ENCODE results near the gene CAMK2G.

Gene CAMK2G

DNA sequence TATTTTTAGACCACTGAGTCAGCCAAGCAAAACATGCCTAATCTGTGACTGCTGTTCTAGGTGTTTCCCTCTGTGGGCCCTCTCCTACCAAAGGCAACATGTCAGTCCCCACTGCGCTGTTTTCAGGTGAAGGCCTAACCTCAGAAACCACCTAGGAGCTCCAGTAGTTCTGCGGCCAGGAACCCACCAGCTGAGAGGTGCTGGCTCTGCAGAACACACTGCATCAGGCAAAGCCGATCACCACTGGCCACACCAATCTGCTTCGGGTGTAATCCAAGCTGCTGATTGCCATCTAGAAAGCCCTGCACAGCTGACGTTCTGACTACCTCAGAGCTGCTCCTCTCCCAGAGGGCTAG, 14.9 kb downstream of the CAMK2G start:
- DNase-seq: no peak

DNA sequence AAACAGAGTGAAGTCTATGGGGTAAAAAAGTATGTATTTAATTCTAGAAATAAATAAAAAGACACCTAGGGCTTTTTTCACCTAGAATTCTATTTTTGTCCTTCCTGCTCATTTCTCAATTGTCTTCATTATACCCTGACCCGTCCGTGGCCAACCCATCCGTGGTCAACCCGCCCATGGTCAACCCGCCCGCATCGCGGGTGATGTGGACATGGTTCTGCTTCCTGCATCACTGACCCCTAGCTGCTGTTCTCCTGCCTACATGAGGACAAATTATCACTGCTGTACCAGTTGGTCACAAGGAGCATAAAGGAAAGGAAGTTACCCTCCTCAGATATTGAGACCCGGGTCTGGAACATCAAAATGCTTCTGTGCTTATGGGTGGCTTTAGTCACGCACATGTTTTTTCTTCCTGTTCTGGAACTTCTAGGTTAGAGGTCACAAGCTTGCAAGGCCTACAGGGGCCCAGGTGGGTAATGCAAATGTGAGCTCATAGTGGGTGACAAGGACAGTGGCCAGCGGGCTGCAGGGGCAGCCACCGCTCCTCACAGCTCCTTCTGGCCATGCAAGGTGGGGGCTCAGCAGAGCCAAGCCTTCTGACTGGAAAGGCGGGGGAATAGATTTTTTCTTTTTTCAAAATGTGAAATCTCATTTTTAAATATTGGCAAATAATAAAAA, 15.5 kb downstream of the CAMK2G start:
- no peak for DNase-seq

DNA sequence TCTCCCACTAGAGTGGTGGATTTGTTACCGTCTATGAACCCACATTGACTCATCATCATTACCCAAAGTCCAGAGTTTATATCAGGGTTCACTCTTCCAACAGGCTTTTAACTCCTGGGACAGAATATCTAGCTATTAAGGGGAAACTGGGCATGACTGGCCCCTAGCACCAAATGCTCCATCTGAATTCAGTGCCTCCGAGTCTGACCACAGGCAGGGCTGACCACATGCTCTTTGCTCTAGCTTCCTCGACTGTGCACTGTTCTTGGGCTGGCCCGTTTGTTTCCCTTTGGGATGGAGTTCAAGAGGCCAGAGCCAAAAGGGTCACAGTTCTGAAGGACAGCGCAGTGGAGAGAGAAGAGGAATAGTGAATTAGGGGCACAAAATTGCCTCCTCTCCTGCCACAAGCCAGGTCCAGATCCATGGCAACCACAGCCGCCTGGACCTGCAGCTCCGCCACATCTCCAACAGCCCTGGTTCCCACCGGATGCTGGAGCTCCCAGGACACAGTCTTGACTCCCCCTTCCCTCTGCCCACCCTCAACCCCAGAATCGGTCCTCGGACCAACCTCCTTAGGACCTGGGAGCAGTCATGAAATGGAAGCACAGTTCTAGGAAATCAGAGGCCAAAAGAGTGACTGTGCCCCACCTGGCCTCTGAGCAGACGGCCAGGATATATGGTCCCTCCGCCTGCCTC, 16.2 kb downstream of the CAMK2G start:
- DNase-seq: no peak

DNA sequence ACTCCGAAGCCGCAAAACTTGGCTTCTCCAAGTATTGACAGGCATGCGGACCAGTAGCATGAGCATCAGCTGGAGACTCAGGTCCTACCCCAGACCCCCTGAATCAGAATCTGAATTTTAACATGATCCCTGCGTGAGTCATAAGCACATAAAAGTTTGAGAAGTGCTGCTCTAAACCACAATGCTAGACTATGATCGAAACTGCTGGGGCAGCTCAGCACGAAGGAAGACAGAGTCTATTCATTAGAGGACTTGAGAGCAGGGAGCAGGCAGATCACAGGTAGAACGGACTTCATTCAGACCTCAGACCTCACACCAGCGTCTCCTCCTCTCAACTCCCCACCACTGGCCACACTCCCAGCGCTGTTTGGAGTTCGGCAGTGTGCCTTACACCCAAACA, 16.9 kb downstream of the CAMK2G start:
- no peak for DNase-seq

DNA sequence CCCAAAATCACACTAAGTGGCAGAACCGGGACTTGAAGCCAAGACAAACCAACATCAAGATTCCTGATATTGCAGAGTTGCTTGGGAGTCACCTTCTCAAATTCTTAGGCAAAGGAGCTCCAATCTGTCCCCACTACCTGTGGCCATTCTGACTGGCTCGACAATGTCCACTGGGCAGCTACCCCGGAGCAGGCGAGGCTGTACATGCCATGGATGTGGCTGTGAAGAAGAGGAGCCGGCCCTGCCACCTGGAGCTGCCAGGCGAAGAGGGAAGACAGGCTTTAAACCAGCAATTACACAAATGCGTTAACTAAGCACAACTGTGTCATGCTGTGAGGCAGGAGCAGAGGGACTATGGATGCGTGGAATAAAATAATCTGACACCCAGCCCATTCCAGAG, 18.1 kb downstream of the CAMK2G start:
- no peak for DNase-seq

DNA sequence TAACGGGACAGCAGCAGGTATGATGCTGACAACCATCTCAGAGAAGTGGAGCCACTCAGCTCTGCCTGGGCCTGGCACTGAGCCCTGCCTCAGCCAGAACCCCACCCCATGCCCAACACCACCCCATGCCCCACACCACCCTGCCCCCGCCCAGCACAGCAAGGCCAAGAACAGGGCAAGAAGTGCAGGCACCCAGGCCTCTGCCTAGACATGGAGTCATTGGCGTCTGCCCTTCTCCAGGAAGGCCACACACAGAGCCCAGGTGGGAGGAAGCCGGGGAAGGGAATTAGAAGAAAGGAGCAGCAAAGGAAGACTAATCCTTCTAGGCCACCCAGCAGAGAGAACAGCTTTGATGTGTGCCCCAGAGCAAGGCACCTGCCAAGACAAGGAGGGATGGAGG, 18.9 kb downstream of the CAMK2G start:
- no peak for DNase-seq

DNA sequence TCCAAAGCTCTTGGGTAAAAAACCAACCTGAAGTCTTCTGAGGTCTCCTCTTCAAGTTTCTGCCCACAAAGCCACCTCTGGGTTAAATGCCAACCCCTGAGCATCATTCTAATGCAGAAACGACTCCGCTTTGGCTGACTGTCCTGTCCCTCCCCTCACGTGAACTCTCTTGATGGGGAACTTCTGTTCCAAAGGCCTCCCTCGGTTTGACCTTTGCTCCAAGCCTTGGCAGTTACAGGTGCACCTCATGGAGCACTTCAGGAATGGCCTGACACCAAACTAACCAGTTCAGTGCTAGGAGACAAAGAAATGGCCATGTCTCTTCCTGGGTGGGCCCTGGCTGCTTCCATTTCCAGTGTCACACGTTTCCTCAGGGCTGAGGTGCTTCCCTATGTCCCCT, 20.0 kb downstream of the CAMK2G start:
- DNase-seq: no peak

DNA sequence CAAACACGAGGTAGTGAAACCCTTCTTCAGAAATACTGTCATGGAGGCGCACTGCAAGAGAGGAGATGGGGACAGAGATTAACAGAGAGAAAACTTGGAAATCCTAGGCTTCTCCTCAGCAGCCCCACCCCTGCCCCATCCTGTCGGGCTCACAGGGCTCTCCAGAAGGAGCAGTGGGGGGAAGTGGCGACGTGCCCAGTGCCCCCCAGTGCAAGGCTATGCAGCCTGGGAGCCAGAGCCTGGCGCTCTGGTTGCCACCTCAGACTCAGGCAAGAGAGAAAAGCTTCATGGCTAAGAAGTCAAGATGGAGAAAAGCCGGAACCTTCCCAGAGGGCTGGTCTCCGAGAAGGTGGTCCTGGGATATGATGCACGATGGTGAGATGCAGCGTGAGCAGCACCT, 21.2 kb downstream of the CAMK2G start:
- DNase-seq: no peak

DNA sequence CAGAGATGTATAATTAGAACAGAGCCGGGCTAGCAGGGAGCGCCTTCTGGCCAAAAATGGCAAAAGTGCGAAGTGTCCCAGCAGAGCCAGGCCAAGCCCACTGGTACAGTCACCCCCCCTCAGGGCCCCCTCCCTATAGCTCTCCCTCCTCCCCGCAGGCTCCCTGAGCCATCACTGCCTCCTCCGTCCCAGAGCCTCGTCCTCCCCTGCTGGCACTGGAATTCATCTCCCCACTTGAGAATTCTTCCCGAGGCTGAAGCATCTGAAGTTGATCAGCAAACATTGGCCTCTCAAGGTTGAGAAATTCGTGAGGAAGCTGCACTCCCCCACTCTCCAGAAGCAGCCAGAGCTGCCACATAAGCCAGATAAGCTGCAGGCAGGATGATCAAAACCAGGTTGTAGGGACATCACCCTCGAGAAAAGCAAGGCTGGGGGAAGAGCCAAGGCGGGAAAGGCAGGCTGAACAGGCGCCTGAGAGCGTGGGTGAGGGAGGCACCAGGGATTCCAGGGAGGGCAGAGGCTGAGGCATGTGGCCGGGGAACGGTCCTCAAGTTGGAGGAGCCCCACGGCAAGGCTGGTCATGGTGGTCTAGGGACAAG, 23.4 kb downstream of the CAMK2G start:
- no peak for DNase-seq

DNA sequence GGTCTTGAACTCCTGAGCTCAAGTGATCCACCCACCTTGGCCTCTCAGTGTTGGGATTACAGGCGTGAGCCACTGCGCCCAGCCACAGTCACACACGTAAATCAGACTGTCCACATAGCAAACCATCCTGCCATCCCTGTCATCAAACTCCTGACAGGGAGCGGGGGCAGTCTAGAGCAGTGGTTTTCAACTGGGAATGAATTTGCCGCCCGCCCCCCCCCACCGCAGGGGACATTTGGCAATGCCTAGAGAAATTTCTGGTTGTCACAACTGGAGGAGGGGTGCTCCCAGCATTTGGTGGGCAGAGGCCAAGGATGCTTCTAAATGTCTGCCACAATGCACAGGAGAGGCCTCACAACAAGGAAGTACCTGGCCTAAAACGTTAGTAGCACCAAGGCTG, 24.1 kb downstream of the CAMK2G start:
- DNase-seq: no peak

DNA sequence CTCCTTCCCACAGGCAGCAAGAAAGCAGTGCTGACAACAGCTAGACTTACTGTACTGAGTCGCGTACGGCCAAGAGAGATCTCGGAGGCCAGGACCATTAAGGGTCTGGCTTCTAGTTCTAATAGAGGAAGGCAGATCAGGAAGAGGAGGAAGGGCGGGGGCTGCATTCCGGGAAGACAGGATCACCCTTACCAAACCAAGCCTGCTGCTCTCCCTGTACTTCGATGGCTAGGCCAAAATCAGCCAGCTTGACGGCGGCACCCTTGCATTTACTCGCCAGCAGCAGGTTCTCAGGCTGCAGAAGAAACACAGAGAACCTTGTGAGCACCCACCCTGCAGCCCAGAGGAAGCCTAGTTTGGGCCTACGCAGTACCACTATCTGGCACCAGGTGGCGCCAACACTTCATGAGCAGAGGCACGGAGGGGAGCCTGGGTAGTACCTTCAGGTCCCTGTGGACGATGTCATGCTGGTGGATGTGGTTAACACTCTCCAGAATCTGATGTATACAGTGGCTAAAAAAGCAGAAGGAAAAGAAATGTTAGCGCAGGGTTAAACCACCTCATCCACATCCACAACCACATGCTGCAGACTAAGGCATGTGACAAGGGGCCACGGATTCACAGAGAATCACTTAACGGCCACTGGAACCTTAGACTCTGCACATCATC, 25.4 kb downstream of the CAMK2G start:
- DNase-seq: no peak

DNA sequence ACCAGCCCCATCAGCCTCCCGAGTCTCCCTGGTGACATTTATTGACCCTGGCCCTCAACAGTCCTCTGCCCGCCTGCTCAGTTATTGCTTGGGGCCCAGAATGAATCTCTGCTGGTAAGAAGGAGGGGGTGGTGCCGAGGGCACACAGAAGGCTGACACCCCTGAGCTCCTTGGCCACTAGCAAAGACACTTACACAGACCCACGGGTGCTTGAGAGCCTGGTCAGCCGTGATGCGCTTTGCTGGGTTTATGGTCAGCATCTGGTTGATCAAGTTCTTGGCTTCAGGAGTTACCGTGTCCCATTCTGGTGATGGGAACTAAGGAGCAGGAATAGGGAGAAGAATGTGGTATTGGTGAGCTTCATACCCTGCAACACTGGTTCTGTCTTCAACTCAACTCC, 27.3 kb downstream of the CAMK2G start:
- no peak for DNase-seq

DNA sequence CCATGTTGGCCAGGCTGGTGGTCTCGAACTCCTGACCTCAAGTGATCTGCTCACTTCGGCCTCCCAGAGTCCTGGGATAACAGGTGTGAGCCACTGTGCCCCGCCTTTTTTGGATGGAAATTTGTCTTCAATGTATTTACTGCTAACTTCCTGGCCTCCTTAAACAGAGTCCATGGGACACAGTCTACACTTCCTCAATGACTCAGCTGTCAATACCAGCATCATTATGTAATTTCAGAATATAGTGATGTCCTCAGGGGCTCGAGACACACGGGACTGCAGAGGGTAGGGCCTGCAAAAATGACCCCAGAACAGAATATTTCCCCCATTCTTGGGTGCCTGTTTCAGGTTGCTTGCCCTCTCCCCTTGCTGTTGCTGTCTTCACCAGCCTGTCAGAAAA, 31.1 kb downstream of the CAMK2G start:
- no peak for DNase-seq

DNA sequence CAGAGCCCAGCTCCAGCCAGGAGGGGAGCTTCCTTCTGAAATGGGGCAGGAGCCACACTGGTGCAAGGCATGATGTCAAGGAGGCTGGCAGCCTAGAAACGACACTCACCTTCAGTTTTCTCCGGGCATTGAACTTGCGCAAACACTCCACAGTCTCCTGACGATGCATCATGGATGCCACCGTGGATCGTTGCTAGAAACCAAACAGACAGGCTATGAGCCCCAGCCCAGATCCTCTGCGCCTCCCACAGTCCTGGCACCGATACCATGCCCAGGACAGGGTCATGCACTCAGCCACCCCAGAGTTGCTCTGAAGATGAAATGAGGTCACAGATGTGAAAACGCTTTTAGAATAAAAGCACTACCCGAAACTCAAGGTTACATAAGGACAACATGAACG, 32.0 kb downstream of the CAMK2G start:
- no peak for DNase-seq

DNA sequence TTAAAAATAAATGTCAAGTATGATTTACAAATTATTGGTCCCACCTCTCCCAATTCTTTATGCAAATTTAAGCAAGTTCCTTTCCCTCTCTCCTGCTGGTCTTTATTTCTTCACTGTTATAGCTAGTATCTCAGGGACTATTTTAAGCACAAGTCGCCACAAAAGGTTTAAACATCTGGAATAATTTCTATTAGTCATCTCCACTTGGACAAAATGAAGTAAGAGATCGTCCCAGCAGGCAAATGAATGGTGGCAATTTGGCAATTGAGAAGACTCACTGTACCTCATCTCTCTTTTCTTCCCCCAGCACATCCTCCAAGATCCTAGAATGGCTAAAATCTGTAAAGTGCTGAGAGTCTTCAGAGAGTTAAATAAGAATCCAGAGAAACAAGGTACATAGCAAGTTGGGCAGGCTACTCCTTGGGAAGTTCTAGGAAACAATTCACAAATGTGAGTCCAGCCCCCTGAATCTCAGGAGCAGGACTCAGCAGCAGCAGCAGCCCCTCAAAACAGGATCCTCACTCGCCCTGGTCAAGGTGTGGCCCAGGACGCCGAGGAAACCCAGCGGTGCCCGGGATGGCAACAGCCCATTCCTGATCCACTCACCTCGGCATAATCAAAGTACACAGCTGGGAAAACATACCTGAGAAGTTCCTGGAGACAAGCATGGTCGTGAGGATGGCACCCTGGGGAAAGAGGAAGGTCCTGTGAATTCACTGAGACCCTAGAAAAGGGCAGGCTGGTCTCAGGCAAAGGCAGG, 32.6 kb downstream of the CAMK2G start:
- DNase-seq: no peak

DNA sequence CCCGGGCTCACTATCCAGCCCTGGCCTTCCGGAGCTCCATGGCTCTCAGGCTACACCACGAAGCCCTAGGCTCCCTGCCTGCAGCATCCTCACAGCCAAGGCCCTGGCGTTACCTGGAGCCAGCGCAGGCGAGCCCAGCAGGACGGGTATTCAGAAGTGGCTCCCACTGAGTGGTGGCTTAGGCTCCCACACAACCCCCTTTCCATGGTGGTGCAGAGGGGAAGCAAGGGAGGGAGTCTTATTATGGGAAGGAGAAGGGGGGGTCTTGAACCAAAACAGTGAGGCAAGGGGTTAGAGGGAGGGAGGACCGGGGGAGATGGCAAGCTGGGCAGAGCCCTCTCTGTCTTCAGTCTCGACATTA, 33.3 kb downstream of the CAMK2G start:
- no peak for DNase-seq

DNA sequence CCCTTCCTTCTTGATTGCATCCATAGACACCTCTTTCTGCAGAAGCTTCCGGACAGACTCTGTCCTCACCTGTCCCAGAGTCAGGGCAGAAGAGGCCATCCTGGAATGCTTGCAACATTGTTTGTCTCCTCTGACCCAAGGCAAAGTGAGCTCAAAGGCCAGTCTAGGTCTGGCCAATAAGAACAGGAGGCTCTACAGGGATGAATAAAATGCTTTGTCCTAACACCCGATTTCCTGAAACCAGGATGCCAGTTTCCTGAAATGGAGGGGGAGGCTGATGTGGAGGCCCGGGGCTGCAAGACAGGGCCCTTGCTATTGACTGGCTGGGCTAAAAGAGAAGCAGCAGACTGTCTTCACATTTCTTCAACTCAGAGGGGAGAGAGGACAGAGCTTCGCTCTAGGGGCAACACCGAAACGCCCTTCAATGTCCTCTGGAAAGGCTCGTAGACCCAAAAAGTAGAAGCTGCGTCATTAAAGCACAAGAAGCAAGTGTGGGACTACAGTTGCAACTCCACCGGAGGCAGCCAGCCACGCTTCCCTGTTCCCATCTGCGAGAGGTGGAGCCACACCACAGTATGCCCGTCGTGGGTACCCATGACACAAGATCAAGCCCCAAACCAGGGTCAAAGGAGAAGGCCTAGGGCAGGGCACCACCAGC, 33.8 kb downstream of the CAMK2G start:
- DNase-seq: no peak

DNA sequence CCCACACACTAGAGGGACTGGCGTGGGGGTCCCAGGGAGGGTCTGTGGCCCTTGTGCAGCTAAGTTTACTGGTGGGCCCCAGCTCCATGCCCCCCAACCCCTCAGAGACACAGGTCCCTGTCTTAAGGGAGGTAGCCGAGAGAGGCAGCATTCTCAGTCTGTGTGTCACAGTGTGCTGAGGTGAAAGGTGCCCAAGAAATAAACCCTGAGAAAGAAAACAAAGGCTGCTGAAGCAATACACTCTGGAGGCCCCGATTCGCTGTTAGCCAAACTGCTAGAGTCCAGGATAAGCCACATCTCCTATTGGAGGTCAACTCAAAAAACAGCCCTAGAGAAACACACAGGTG, 34.3 kb downstream of the CAMK2G start:
- no peak for DNase-seq

DNA sequence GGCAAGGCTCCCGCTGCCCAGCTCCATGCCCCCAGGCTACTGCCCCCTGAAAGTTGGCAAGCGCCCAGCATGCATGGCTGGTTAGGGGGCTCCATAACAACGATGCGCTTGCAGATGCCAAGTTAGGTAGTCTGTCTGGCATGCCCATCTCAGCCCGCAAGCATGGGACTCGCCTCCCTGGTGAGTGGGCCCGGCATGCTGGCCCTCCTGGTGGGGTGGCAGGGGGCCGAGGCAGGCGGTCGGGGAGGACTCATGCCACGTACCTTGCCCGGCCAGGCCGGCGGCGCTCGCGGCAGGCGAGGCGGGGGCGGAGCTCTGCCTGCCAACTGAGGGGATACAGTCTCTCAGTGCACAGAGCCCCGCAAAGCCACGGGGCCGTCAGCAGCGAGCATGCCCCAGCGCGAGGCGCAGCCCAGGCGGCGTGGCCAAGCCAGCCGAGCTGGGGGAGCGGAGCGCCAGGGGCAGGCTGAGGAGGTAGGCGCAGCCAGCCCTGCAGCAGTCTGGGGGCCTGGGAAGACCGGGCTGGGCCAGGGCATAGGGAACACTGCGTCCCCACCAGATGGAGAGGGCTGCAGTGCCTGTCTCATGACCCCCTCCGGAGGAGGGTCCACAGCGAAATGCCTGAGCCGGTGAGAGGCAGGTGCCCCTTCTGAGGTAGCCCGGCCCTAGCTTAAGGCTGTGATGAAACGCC, 34.9 kb downstream of the CAMK2G start:
- no peak for DNase-seq

DNA sequence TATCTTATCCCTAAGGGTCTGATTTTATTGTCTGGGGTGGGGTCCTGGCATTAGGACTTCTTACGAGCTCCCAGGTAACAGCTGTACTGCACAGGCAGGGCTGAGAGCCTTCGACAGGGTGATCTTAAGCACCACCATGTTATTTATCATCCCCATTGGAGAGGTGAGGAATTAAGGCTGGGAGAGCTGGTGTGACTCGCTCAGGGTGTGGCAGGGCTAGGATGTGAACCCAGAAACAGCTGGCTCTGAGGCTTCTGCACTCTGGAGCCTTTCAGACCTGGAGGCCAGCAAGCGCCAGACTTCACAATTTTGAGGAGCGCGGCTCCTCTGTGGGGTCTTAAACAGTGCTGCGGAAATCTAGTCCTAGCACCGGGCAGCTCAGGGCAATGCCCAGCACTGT, 35.5 kb downstream of the CAMK2G start:
- DNase-seq: no peak

DNA sequence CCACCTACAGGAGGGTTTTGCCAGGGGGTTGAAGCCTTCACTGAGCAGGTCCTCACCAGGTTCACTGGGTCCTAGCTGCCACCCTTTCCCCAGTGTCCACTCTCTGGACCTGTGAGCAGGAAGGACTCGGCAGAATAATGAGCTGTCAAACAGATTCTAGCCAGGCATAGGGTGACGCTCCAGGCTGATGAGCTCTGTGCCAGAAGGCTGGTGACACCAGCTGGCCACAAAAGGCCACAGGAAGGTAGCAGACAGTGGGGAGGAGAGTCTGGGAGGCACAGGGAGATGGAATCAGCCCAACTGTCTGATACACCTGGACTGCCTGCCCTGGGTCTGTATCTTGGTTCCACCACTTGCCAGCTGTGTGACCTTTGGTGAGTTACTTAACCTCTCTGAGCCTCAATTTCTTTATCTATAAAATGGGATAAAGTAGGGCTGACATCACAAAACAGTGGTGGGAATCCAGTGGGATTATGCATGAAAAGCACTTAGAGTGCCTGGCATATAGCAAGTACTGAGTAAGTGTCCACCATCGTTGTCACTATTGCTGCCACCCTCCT, 36.3 kb downstream of the CAMK2G start:
- DNase-seq: no peak

DNA sequence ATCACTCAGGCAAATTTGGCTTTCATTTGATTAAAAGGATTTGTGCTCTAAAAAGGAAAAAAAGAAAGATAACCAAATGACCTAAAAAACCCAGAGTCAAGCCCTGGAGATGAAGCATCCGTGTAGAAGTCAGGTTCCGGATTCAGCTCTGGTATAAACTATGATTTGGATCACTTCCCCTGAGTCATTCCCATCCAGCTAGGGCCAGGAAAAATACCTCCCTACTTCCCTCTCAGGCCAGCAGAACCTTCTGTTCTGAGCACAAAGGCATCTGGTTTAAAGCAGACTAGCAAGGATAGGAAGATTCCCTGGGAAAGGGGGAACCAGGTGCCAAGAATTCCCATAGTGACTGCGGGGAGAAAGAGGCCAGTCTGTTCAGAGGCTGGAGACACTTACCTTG, 37.3 kb downstream of the CAMK2G start:
- no peak for DNase-seq

All from DMS79 (cell line).